K562 (cell line): ENCODE data around the gene CDT1. TPM values are rescaled to one million over a fixed set of nuclear protein-coding genes. Genes with fewer than 3 reads are reported as not detected.

Source experiments
- ARID2 ChIP-seq: fragments of 450-650 bp; IDR thresholded peaks from 2 replicates; pipeline ENCODE4 v1.6.1; 2017; ENCODE audit warnings: antibody characterized with exemption, mild to moderate bottlenecking
- BRCA1 ChIP-seq, 2 experiments: fragments of 450-650 bp in 1 of 2; sonication (generic) in 1 of 2; formaldehyde crosslinking in 1 of 2; IDR thresholded peaks; 2 replicates each; pipeline versions ENCODE4 v1.5.0 to v1.6.1; 2017 to 2020; ENCODE audit warnings: mild to moderate bottlenecking in 1 of 2, missing genetic modification reagents in 1 of 2
- CC2D1A ChIP-seq: fragments of 450-650 bp; IDR thresholded peaks from 2 replicates; pipeline ENCODE4 v1.6.1; 2017; ENCODE audit warnings: mild to moderate bottlenecking
- CHD1 ChIP-seq: fragments of 200-600 bp; sonication (generic); IDR thresholded peaks from one replicate; pipeline ENCODE4 v1.6.1; 2012; ENCODE audit warnings: mild to moderate bottlenecking, moderate library complexity, low read length, inconsistent platforms
- GATAD2B ChIP-seq: fragments of 450-650 bp; IDR thresholded peaks from 2 replicates; pipeline ENCODE4 v1.6.1; 2017; ENCODE audit warnings: mild to moderate bottlenecking, borderline replicate concordance
- HEY1 ChIP-seq: fragments of 250-450 bp; sonication (Bioruptor Pico); IDR thresholded peaks from 2 replicates; pipeline ENCODE4 v1.5.0; 2020; ENCODE audit warnings: mild to moderate bottlenecking, moderate library complexity, borderline replicate concordance
- KAT8 ChIP-seq: fragments of 450-650 bp; IDR thresholded peaks from 2 replicates; pipeline ENCODE4 v1.6.1; 2016; ENCODE audit warnings: low read depth, mild to moderate bottlenecking
- NFIC ChIP-seq: fragments of 450-650 bp; IDR thresholded peaks from 2 replicates; pipeline ENCODE4 v1.6.1; 2017; ENCODE audit warnings: mild to moderate bottlenecking, inconsistent platforms
- NRF1 ChIP-seq, 2 experiments: fragments of 450-650 bp; IDR thresholded peaks in 1 of 2; conservative IDR thresholded peaks in 1 of 2; 2 replicates each; pipeline ENCODE4 v1.6.1; 2014; ENCODE audit warnings: mild to moderate bottlenecking in 2 of 2
- SIN3A ChIP-seq, 2 experiments: fragments of 150-350 bp in 1 of 2; IDR thresholded peaks; 2 replicates each; pipeline ENCODE4 v1.6.1; 2011 to 2016; ENCODE audit warnings: borderline replicate concordance in 2 of 2, low read depth in 2 of 2, low read length in 2 of 2, mild to moderate bottlenecking in 2 of 2, moderate library complexity in 2 of 2; ENCODE audit not compliant: control insufficient read depth in 1 of 2
- SPI1 ChIP-seq: IDR thresholded peaks from 2 replicates; pipeline ENCODE4 v1.6.1; 2011; ENCODE audit warnings: low read depth, low read length, control low read depth, borderline replicate concordance
- TARDBP ChIP-seq: fragments of 450-650 bp; IDR thresholded peaks from 2 replicates; pipeline ENCODE4 v1.6.1; 2016
- THRAP3 ChIP-seq: fragments of 450-650 bp; IDR thresholded peaks from 2 replicates; pipeline ENCODE4 v1.6.1; 2016; ENCODE audit warnings: mild to moderate bottlenecking, inconsistent platforms, borderline replicate concordance
- ZKSCAN8 ChIP-seq: fragments of 200-800 bp; sonication (Bioruptor generic); IDR thresholded peaks from 2 replicates; pipeline ENCODE4 v1.6.1; 2016; ENCODE audit warnings: missing genetic modification characterization, missing compliant biosample characterization
- ZNF133 ChIP-seq: fragments of 250-450 bp; sonication (Bioruptor Pico); IDR thresholded peaks from 2 replicates; pipeline ENCODE4 v1.4.0; 2020; ENCODE audit warnings: mild to moderate bottlenecking
- ZNF212 ChIP-seq: fragments of 450-650 bp; formaldehyde crosslinking; IDR thresholded peaks from 2 replicates; pipeline ENCODE4 v1.4.0; 2020; ENCODE audit warnings: mild to moderate bottlenecking
- ZNF668 ChIP-seq: fragments of 250-450 bp; sonication (Bioruptor Pico); IDR thresholded peaks from 2 replicates; pipeline ENCODE4 v1.8.0; 2022; ENCODE audit warnings: mild to moderate bottlenecking, inconsistent platforms
- polyA plus RNA-seq, 8 experiments: library from polyadenylated mRNA; depleted of rRNA in 4 of 8; stranded (reverse) in 5 of 8; unstranded in 3 of 8; fragments of >200 nt; fragmentation: Nextera tagmentation in 2 of 8; fragmentation: Illumina TruSeq in 1 of 8; extraction: Ambion mirVana in 2 of 8; extraction: Trizol in 1 of 8; gene quantifications; 2 replicates each; pipeline versions ENCODE4 v1.2.1 to v1.2.3, GENCODE V29; 2011 to 2014; ENCODE audit warnings: inconsistent platforms in 1 of 8, missing spikeins in 1 of 8
- total RNA-seq, 7 experiments: library from RNA; depleted of rRNA in 6 of 7; stranded (reverse); fragments of >200 nt in 6 of 7; fragmentation: Illumina TruSeq in 2 of 7; extraction: Trizol in 2 of 7; gene quantifications; 2 replicates each; pipeline versions ENCODE4 v1.2.1 to v1.2.3, GENCODE V29; 2011 to 2021; ENCODE audit warnings: low replicate concordance in 1 of 7
- TF ChIP-seq, protein P1 (sequence below): sonication (generic); formaldehyde crosslinking; IDR thresholded peaks from 2 replicates; pipeline ENCODE4 v1.8.0; 2023; ENCODE audit warnings: mild to moderate bottlenecking, missing genetic modification reagents

Gene CDT1
- total and polyA plus RNA-seq, 9 of the 15 experiments (the other 6 are each of a cell fraction or from before 2014, with no cell fraction given) = 0.92 to 178 (median 14.2) TPM

DNA sequence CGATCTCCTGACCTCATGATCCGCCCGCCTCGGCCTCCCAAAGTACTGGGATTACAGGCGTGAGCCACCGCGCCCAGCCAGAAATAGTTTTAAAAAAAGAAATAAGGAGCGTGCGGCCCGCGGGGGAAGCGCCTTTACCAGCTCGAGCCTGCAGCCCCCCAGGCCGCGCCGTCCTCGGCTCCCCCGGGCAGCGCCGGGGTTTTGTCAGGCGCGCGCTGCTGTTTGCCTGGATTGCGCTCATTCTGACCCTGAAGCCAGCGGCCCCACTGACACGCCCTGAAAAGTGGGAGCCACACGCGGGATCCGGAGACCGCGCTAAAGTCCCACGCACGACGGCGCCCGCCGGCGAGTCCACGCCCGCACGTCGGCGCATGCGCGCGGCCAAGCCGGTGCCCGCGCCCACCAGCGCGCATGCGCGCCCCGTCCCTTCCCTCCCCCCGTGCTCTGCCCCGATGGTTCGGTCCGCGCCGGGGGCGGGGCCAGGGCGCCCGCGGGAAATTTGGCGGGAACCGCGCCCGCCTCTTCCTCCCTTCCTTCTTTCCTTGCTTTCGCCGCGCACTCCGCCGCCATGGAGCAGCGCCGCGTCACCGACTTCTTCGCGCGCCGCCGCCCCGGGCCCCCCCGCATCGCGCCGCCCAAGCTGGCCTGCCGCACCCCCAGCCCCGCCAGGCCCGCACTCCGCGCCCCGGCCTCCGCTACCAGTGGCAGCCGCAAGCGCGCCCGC lies at the start of gene CDT1 (continued):
- TF ChIP-seq HEY1 (CRISPR knock-in tag) = no peak
- no peak for TF ChIP-seq KAT8
- no peak for TF ChIP-seq BRCA1 (IDR thresholded peaks at IDR 0.05)
- peak; percentile 86; the same call in 1 of the 2 replicates for TF ChIP-seq BRCA1 (CRISPR knock-in tag; IDR thresholded peaks at IDR 0.05)
- no peak for TF ChIP-seq CHD1
- no peak for TF ChIP-seq ZNF133 (CRISPR knock-in tag)
- peak; percentile 99 for TF ChIP-seq GATAD2B
- no peak for TF ChIP-seq ZNF668 (CRISPR knock-in tag)
- TF ChIP-seq TARDBP = peak; percentile 98
- no peak for TF ChIP-seq ARID2
- TF ChIP-seq SPI1 = peak; percentile 70
- TF ChIP-seq, protein P1, sequence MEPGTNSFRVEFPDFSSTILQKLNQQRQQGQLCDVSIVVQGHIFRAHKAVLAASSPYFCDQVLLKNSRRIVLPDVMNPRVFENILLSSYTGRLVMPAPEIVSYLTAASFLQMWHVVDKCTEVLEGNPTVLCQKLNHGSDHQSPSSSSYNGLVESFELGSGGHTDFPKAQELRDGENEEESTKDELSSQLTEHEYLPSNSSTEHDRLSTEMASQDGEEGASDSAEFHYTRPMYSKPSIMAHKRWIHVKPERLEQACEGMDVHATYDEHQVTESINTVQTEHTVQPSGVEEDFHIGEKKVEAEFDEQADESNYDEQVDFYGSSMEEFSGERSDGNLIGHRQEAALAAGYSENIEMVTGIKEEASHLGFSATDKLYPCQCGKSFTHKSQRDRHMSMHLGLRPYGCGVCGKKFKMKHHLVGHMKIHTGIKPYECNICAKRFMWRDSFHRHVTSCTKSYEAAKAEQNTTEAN (CRISPR knock-in tag) = 0 out of 2 replicates have a peak, but pooled peaks have one; percentile 59
- no peak for TF ChIP-seq ZKSCAN8 (CRISPR knock-in tag)
- peak; percentile 42 to 73; a peak in 2 of 4 replicates for TF ChIP-seq SIN3A (IDR thresholded peaks at IDR 0.05; ENCODE audit: borderline replicate concordance in 2 of 2, control insufficient read depth in 1 of 2, low read depth in 2 of 2, low read length in 2 of 2)
- no peak for TF ChIP-seq ZNF212 (CRISPR knock-in tag)
- TF ChIP-seq NFIC = peak; percentile 50
- TF ChIP-seq NRF1 (conservative IDR thresholded peaks at IDR 0.05 in 1 of 2, IDR thresholded peaks at IDR 0.05 in 1 of 2) = peak; percentile 97
- no peak for TF ChIP-seq CC2D1A
- no peak for TF ChIP-seq THRAP3
